HG02588 (cell line): ENCODE results near the gene ATOH1.

ENCODE experiments used
- ATAC-seq: cut with Tn5 transposase; IDR thresholded peaks from one replicate; pipeline ENCODE4 v1.9.1; 2021; ENCODE audit warnings: mild to moderate bottlenecking, moderate library complexity; ENCODE audit not compliant: unreplicated experiment

Gene ATOH1, protein sequence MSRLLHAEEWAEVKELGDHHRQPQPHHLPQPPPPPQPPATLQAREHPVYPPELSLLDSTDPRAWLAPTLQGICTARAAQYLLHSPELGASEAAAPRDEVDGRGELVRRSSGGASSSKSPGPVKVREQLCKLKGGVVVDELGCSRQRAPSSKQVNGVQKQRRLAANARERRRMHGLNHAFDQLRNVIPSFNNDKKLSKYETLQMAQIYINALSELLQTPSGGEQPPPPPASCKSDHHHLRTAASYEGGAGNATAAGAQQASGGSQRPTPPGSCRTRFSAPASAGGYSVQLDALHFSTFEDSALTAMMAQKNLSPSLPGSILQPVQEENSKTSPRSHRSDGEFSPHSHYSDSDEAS

DNA sequence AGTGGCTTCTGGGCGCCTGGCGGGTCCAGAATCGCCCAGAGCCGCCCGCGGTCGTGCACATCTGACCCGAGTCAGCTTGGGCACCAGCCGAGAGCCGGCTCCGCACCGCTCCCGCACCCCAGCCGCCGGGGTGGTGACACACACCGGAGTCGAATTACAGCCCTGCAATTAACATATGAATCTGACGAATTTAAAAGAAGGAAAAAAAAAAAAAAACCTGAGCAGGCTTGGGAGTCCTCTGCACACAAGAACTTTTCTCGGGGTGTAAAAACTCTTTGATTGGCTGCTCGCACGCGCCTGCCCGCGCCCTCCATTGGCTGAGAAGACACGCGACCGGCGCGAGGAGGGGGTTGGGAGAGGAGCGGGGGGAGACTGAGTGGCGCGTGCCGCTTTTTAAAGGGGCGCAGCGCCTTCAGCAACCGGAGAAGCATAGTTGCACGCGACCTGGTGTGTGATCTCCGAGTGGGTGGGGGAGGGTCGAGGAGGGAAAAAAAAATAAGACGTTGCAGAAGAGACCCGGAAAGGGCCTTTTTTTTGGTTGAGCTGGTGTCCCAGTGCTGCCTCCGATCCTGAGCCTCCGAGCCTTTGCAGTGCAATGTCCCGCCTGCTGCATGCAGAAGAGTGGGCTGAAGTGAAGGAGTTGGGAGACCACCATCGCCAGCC, at the start of gene ATOH1:
ATOH1 (plus strand) TSS at position 422 of the 663 bp plus-strand sequence; CDS start at position 596, 174 bp downstream.
- no peak for ATAC-seq

DNA sequence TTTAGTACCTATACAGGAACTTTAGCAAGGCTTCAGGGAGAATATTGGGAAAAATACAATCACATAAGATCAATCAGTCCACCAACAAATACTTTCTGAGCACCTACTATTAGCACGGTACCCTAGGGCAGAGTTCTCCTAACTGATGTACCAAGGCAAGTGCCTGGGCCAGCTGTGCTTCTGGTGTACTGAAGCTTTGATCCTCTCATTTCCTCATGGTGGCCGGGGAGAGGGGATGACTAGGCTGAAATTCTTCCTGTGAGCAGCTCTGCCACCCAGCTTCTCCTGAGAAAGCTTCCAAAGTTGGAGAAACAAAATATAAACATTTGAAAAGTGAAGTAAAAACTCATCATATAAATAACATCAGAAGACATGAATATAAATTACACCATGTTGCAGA, 49.3 kb upstream of the ATOH1 start:
- no peak for ATAC-seq

DNA sequence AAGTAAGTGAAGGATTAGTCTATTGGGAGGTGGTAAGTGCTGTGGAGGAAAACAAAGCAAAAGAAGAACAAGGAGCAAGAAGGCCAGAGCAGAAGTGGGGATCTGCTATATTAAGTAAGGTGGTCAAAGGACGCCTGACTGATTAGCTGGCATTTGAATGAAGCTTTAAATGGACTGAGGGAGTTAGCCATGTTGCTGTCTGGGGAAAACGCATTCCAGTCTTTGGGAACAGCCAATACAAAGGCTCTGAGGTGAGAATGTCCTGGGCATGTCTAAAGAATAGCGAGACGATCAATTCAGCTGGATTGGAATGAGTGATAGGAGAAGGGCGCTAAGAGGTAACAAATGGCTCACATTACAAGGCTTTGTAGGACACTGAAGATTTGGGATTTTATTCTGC, 48.5 kb upstream of the ATOH1 start:
- ATAC-seq: no peak

DNA sequence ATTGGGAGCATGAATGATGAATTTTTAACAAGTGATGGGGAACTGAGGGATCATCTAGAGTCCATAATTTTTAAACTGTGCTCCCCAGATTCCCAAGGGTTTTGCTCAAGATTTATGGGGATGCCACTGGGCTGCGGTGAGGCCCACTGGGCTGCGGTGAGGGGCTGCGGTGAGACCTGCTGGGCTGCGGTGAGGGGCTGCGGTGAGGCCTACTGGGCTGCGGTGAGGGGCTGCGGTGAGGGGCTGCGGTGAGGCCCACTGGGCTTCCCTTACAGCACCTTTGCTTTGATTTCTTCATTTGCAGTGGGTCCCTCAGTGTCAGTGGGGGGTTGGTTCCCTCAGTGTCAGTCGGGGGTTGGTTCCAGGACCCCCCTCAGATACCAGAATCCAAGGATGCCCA, 47.4 kb upstream of the ATOH1 start:
- no peak for ATAC-seq

DNA sequence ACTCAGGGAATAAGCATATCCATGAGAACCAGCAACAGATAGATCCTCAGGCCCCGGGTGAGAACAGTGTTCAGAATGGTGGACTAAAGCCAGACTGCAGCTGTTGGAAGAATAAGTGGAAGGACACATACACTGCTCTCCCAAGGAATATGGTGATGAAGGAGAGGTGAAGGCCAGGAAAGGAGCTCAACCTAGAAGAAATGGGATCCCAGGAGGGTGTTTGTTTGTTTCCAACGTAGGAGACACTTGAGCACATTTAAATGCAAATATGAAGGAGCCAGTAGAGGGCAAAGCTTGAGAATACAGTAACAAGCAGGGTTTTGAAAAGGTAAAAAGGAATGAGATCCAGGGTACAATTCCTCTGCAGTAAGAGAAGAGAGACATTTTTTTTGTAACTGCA, 42.4 kb upstream of the ATOH1 start:
- no peak for ATAC-seq

DNA sequence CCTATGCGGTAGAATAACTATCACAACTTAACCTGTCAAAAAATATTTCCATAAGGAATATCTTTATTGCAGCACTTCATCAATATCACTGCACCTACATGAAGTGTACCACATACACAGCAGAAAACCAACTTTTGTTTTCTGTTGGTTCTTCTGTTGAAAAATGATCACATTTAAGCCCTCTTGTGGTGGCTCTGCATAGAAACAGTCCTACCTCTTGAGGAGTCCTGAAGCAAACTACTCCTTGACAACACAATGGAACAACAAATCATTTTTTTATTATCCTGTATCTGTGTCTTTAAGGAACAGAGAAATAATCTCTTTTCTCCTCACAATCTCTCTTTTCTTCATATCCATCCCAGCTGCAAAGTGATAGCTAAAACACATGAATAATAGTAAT, 39.8 kb upstream of the ATOH1 start:
- ATAC-seq: no peak

DNA sequence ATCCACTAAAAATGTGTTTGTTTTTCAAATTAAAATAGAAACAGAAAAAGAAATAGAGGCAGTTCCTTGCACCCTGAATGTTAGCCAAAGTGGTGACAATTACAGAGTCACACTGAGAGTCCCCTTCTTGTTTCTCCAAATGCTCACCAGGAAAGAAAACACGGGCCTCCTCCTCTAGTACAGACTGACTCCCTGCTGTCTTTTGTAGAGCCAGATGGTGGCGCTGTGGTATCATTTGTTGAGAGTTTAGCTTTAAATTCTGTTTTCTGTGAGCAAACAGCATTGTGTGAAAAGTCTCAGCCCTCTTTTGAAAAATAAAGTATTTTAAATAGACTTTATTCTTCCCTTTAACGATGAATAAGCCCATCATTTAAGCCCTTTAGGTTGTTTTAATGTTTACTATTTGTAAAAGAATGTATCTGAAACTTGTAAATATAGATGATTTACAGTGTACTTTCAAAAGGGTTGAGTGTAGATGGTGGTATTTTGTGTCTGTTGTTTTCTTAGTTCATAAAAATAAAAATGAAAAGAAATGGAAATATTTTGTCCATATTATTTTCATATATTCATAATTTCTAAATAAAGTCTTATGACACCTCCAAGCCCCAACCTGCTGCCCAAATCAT, 36.9 kb upstream of the ATOH1 start:
- ATAC-seq: peak; percentile 82

DNA sequence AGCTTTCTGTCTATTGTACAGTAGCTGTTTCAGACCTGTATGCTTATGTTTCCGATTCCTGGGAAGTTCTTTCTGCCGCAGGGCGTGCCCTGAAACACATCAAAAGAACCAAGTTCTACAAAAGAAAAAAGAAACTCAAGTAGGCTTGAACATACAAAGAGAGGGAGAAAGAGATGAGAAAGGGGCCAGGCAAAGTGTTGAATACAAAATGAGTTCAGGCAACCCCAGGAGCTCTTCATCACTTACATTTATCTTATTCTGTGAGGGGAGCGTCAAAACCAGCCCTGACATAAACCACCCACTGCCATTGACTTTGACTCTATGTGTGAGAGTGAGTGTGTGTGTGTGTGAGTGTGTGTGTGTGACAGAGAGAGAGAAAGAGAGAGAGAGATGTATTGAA, 26.5 kb upstream of the ATOH1 start:
- ATAC-seq: no peak

DNA sequence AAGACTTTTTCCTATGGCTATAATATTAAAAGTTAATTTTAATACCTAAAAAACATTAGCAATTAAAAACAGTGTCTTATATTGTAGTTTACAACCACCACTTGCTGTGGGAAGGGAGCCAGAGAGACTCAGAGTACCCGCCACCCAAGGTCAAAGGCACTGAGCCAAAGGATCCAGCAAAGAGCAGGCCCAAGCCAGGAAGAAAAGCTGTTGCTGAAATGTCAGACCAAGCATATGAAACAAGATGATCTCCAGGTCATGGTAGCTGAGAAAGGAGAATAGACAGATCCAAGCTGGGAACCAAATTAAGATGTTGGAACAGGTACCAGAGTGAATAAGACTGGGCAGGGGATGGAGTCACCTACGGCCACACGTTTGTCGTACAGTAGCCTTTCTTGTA, 18.8 kb upstream of the ATOH1 start:
- ATAC-seq: no peak

DNA sequence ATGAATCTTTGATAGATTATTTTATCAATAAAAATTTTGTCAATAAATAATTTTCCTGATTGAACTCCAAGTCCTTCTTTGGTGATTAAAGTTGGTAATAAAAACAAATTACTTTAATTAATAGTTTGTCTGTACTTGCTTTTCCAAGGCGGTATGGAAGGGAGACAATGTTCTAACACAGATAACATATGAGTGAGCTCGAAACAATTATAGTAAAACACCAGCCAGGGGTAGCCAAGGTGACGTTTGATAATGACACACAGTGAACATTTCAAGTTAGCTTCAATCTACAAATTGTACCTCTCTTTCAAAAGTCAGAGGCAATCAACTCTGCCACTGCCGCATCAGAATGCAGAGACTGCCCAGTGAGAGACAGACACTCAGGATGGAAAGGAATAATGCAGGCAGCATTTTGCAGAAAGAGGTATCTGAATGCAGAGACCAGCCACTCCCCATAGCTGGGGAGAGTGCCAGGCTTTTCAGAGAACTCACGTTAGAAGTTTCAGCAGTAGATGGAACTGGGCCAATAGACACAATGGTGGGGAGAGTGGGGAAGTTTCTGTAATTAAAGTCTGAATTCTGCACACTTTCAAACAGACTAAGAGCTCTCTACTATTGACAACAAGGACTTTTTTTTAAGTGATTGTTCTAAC, 18.1 kb upstream of the ATOH1 start:
- ATAC-seq: no peak

DNA sequence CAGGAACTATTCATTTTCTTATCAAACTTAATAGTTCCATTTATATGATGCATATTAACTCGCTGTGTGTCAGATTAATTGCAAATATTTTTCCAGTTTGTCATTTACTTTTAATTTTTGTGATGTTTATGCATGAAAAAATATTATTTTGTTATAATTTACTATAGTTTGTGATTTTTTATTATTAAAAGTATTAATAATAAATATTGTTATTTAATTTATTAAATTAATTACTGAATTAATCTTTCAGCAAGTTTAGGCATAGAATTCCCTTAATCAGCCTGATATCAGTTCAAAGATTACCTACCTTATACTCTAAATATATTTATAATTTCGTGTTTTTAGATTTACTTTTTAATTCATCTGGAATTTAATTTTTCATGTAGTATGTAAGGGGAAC, 15.5 kb upstream of the ATOH1 start:
- ATAC-seq: no peak

DNA sequence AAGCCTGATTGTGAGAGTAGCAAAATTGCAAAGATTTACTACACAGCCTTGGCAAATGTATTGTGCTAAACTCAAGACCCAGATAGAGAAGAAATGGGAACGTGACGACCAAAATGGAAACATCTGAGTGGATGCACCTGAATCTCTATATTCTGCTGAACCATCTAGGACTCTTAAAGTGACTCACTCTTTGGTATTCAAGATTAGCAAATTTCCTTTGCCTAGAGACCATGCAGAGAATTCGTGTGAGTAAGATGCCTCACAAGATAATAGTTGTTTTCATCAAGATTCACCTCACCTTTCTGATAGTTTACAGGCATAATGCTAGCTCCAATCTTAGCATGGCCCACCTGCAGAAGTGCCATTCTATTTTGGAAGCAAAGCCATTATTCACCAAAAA, 14.4 kb upstream of the ATOH1 start:
- ATAC-seq: no peak

DNA sequence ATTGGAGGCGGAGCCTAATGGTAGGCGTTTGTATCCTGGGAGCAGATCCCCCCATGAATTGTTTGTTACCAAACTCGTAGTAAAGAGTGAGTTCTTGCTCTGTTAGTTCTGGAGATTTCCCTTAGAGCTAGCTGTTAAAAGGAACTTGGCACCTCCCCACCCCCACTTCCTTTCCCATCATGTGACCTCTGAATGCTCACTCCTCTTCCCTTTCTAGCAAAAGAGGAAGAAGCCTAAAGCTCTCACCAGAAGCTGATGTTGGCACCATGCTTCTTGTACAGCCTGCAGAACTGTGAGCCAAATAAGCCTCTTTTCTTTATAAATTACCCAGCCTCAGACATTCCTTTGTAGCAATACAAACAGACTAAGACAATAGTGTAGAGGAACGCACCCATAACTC, 13.8 kb upstream of the ATOH1 start:
- ATAC-seq: no peak

DNA sequence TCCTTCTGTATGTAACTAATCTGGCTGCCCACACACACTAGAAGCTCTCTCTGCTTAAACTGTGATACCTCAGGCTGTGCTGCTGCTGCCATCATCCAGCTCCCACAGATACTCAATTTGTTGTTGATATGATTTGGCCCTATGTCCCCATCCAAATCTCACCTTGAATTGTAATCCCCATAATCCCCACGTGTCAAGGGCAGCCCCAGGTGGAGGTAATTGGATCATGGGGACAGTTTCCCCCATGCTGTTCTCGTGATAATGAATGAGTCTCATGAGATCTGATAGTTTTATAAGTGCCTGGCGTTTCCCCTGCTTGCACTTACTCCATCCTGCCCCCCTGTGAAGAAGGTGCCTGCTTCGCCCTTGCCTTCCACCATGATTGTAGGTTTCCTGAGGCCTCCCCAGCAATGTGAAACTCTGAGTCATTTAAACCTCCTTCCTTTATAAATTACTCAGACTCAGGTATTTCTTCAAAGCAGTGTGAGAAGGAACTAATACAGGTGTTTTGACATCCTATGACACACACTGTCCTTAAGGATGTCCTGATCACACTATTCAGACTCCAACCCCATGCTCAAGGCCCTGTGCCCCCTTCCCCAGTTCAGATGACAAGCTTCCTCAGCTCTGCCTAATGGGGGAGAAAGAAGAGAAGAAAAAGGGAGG, 2.9 kb upstream of the ATOH1 start:
- ATAC-seq: no peak

DNA sequence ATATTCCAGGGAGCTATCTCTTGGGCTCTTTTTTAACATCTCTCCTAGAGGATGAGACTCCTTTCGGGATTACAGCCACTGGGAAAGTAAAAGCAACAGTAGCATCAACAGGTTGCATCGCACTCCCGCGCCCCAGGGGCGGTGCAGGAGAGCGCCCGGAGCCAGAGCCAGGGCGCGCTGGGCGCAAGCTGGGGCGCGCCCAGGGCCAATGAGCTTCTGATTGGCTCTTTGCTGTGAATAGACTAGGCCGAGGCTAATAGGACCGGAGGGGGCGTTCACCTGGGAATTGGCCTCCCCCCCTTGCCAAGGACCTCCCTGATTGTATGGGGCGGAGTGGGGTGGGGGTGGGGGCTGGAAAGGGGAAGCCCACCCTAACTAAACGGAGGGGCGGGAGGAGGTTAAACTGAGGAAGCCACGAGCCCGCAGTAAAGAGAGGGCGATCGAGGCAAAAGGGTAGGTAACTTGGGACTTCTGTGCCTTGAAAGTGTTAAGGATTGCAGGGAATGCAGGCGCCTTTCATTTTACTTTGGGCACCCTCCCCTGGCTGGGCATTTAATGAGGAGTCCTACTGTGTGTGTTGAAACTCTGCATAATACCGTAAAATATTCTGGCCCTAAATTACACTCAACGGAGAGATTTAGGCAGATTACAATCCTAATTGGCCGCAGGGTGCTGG, 1.1 kb upstream of the ATOH1 start:
- no peak for ATAC-seq

DNA sequence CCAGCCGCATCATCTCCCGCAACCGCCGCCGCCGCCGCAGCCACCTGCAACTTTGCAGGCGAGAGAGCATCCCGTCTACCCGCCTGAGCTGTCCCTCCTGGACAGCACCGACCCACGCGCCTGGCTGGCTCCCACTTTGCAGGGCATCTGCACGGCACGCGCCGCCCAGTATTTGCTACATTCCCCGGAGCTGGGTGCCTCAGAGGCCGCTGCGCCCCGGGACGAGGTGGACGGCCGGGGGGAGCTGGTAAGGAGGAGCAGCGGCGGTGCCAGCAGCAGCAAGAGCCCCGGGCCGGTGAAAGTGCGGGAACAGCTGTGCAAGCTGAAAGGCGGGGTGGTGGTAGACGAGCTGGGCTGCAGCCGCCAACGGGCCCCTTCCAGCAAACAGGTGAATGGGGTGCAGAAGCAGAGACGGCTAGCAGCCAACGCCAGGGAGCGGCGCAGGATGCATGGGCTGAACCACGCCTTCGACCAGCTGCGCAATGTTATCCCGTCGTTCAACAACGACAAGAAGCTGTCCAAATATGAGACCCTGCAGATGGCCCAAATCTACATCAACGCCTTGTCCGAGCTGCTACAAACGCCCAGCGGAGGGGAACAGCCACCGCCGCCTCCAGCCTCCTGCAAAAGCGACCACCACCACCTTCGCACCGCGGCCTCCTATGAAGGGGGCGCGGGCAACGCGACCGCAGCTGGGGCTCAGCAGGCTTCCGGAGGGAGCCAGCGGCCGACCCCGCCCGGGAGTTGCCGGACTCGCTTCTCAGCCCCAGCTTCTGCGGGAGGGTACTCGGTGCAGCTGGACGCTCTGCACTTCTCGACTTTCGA, 654 bp downstream of the ATOH1 start:
- ATAC-seq: no peak

DNA sequence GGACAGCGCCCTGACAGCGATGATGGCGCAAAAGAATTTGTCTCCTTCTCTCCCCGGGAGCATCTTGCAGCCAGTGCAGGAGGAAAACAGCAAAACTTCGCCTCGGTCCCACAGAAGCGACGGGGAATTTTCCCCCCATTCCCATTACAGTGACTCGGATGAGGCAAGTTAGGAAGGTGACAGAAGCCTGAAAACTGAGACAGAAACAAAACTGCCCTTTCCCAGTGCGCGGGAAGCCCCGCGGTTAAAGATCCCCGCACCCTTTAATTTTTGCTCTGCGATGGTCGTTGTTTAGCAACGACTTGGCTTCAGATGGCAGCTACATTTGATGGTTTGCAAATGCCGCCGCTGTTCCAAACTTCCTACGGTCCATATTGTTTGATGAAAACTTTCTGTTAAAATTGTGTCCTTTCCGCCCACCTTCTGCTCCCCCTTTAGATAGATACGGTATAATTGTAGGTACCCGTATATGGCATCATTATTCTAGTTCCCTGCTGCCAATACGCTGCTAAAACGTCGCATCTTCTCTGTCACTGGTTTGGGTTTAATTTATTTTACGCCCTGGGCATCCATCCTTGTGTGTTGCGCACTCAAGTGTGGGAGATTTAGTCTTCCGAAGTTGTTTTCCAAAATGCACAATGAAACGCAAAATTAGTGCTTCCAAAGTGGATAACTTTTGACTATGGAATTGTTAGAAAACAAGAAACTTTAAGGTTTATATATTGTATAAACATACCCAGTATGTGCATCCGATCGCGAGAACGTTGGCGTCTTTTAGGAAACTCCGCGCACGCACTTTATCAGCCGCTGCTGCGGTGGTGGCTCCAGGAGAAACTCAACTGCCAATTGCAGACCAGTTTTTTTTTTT, 1.5 kb downstream of the ATOH1 start:
- ATAC-seq: no peak

DNA sequence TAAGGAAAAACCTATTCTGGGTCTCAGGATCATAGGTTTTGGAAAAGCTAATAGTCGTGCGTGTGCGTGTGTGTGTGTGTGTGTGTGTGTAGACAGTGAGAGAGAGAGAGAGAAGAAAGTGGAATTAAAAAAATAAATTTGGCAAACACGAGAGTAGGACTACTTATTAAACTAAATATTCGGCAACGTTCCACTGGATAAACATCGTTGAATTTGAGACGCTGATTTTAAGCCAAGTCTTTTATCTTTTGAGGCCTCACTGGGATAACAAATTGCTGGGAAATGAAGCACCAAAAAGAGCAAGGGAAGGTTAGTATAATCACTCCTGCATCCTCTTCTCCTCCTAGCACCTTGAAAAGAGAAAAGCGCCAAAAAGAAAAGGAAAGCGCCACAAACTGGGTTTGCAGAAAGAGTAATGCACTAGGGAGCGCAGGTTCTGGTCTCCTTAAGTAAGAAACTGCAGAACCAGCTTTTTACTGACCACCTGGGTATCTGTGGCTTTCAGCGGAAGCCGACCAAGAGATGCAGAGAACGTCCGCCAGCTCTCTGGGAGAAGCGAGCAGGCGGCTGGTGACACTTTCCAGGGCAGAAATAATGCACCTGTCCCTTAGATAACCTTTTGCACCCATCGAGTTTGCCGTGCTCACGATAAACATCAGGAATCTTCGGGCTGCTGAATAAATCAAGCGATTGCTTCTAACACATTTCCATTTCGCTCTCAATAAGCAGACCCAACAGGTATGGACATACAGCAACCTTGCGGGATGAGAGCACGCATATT, 3.4 kb downstream of the ATOH1 start:
- ATAC-seq: no peak
